ENCODE data around the gene TMEM42. TPM values are rescaled to one million over a fixed set of nuclear protein-coding genes. Genes with fewer than 3 reads are reported as not detected.

Gene TMEM42
- total and polyA plus RNA-seq, 10 of the 15 experiments (the other 5 are each of a cell fraction or from before 2014, with no cell fraction given), result 5.0 to 20.5 (median 12.2) TPM

DNA sequence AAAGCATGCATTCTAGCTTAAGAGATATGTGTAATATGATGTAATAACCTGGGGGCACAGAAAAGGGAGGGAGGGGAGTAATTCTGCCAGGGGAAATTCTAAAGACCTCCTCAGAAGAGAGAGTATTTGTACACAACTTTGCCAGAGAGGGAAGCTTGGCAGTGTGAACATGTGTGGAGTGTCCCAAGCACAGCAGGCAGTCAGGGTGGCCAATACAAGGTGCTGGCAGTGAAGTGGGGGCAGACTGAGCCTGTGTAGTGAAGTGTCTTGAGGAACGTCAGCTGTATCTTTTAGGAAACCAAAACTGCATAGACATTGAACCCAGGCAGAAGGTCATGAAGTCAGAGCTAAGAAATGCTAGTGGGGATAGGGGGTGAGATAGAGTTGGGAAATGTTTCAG lies 29.7 kb upstream of the TMEM42 start:
- H3K4me1 ChIP-seq (ENCODE audit: control insufficient read depth, insufficient read depth, low read length), result no peaks in the 10 kb centered on the region
- H4K20me1 ChIP-seq (ENCODE audit: control insufficient read depth, insufficient read depth), result no peaks in the 10 kb centered on the region
- no peak overlapping the region for H3K4me3 ChIP-seq
- CTCF ChIA-PET, result interaction anchor here (1.1 to 1.8 kb wide), 2 partner anchors 18 to 26 kb away, joined by 3 to 4 read pairs; no protein-coding TSS in a partner anchor
- DNase-seq (ENCODE audit: low read depth, low spot score), result no peak
- H3K9ac ChIP-seq (ENCODE audit: control insufficient read depth, insufficient read depth, low read length), result no peak overlapping the region
- intact Hi-C loops (cut with micrococcal nuclease; ENCODE audit: unreplicated experiment) (no loop called here), in situ Hi-C loops (cut with MboI) (no loop called here)
- SMC1A ChIA-PET (ENCODE audit: uncharacterized antibody, unreplicated experiment), result interaction anchor here (1.2 to 1.3 kb wide), 3 partner anchors 9 to 14 kb away, joined by 3 to 4 read pairs (median 3); no protein-coding TSS in a partner anchor
- FAIRE-seq, result no peak
- H3K27ac ChIP-seq (ENCODE audit: control insufficient read depth, insufficient read depth), result no peak overlapping the region
- H3K9me3 ChIP-seq (replicated peaks; ENCODE audit: control insufficient read depth, insufficient read depth, low read length), result peaks cover 5% of the 10 kb centered on the region
- ATAC-seq, result no peak
- RAD21 ChIA-PET (ENCODE audit: unreplicated experiment), result no interaction called here
- peaks cover 11 to 13% of the 10 kb centered on the region in 2 experiments; a peak in 3 of 4 replicates for H3K36me3 ChIP-seq (ENCODE audit: control insufficient read depth in 2 of 2, insufficient read depth in 2 of 2, low read length in 1 of 2)
- WGBS (ENCODE audit: insufficient coverage, insufficient replicate concordance, low lambda C conversion rate, missing lambda C conversion rate), result 100% methylated on average over 1 of the region's 1 CpG
- no peak overlapping the region for H3K4me2 ChIP-seq (ENCODE audit: control insufficient read depth, insufficient read depth)
- POLR2A ChIA-PET, result no interaction called here
- no peaks in the 10 kb centered on the region for H3K27me3 ChIP-seq (replicated peaks in 1 of 2; ENCODE audit: control insufficient read depth in 2 of 2, insufficient read depth in 2 of 2, low read length in 1 of 2)
- no peaks in the 10 kb centered on the region for H3K79me2 ChIP-seq (ENCODE audit: control insufficient read depth, insufficient read depth, low read length)
- no TSS peak for BruUV-seq (replicated peaks)
- TF ChIP-seq FOXM1 (IDR thresholded peaks at IDR 0.05; ENCODE audit: low read depth, low read length), result no peak
- TF ChIP-seq BMI1 (IDR thresholded peaks at IDR 0.05; ENCODE audit: borderline replicate concordance), result no peak
- no peak for TF ChIP-seq RCOR1 (conservative IDR thresholded peaks at IDR 0.05; ENCODE audit: low read depth, low read length)
- TF ChIP-seq, protein P1, sequence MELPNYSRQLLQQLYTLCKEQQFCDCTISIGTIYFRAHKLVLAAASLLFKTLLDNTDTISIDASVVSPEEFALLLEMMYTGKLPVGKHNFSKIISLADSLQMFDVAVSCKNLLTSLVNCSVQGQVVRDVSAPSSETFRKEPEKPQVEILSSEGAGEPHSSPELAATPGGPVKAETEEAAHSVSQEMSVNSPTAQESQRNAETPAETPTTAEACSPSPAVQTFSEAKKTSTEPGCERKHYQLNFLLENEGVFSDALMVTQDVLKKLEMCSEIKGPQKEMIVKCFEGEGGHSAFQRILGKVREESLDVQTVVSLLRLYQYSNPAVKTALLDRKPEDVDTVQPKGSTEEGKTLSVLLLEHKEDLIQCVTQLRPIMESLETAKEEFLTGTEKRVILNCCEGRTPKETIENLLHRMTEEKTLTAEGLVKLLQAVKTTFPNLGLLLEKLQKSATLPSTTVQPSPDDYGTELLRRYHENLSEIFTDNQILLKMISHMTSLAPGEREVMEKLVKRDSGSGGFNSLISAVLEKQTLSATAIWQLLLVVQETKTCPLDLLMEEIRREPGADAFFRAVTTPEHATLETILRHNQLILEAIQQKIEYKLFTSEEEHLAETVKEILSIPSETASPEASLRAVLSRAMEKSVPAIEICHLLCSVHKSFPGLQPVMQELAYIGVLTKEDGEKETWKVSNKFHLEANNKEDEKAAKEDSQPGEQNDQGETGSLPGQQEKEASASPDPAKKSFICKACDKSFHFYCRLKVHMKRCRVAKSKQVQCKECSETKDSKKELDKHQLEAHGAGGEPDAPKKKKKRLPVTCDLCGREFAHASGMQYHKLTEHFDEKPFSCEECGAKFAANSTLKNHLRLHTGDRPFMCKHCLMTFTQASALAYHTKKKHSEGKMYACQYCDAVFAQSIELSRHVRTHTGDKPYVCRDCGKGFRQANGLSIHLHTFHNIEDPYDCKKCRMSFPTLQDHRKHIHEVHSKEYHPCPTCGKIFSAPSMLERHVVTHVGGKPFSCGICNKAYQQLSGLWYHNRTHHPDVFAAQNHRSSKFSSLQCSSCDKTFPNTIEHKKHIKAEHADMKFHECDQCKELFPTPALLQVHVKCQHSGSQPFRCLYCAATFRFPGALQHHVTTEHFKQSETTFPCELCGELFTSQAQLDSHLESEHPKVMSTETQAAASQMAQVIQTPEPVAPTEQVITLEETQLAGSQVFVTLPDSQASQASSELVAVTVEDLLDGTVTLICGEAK (IDR thresholded peaks at IDR 0.05; ENCODE audit: borderline replicate concordance), result no peak
- TF ChIP-seq IRF4 (IDR thresholded peaks at IDR 0.05; ENCODE audit: low read depth, low read length), result no peak
- TF ChIP-seq ATF7 (IDR thresholded peaks at IDR 0.05; ENCODE audit: low read depth), result no peak
- no peak for TF ChIP-seq ZNF384 (IDR thresholded peaks at IDR 0.05; ENCODE audit: borderline replicate concordance, low read depth, low read length)
- TF ChIP-seq GATAD2B (conservative IDR thresholded peaks at IDR 0.05; ENCODE audit: low read depth), result no peak
- TF ChIP-seq, protein P2, sequence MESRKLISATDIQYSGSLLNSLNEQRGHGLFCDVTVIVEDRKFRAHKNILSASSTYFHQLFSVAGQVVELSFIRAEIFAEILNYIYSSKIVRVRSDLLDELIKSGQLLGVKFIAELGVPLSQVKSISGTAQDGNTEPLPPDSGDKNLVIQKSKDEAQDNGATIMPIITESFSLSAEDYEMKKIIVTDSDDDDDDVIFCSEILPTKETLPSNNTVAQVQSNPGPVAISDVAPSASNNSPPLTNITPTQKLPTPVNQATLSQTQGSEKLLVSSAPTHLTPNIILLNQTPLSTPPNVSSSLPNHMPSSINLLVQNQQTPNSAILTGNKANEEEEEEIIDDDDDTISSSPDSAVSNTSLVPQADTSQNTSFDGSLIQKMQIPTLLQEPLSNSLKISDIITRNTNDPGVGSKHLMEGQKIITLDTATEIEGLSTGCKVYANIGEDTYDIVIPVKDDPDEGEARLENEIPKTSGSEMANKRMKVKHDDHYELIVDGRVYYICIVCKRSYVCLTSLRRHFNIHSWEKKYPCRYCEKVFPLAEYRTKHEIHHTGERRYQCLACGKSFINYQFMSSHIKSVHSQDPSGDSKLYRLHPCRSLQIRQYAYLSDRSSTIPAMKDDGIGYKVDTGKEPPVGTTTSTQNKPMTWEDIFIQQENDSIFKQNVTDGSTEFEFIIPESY (IDR thresholded peaks at IDR 0.05), result no peak
- TF ChIP-seq BHLHE40 (IDR thresholded peaks at IDR 0.05; ENCODE audit: borderline replicate concordance in 1 of 2, low read depth in 2 of 2, low read length in 1 of 2), result no peak
- H2AFZ ChIP-seq (ENCODE audit: control insufficient read depth, low read depth, low read length), result no peak overlapping the region

Data from GM12878 (cell line).